SK-N-SH (cell line): ENCODE data around the gene MGAT5. TPM values are rescaled to one million over a fixed set of nuclear protein-coding genes. Genes with fewer than 3 reads are reported as not detected.

Experiments
- CTCF ChIA-PET: fragments of 300-600, 350-600 bp; formaldehyde crosslinking; extraction: SDS; loops from one replicate; lab custom pipeline; 2021; lab: Yijun Ruan, JAX
- POLR2A ChIA-PET: fragments of 350-600 bp; sonication (Branson Sonifier 250); formaldehyde crosslinking; extraction: SDS; loops from one replicate; lab custom pipeline; 2020; ENCODE audit warnings: antibody characterized with exemption, inconsistent platforms; lab: Yijun Ruan, JAX
- DNase-seq: peaks from one replicate; pipeline ENCODE4 v3.0.0; 2012
- H2AFZ ChIP-seq: fragments of 200-600 bp; sonication (generic); 2 replicates; pipeline ENCODE4 v1.8.1; 2016; ENCODE audit warnings: antibody characterized with exemption, mild to moderate bottlenecking, low read depth
- H3F3A ChIP-seq: fragments of 200-600 bp; sonication (generic); replicated peaks from 2 replicates; pipeline ENCODE3; 2016; ENCODE audit warnings: antibody characterized with exemption, mild to moderate bottlenecking; ENCODE audit not compliant: insufficient read depth
- H3K27ac ChIP-seq, 2 experiments: fragments of 200-500 bp in 1 of 2; fragments of 200-600 bp in 1 of 2; sonication (Bioruptor generic) in 1 of 2; sonication (generic), shearing (Covaris generic) in 1 of 2; 2 replicates each; pipeline versions ENCODE4 v1.5.1 to v1.6.1; 2014 to 2016; ENCODE audit warnings: low read depth in 2 of 2, inconsistent platforms in 1 of 2, low read length in 1 of 2, mild to moderate bottlenecking in 1 of 2, mixed read lengths in 1 of 2
- H3K27me3 ChIP-seq: fragments of 200-600 bp; sonication (generic), shearing (Covaris generic); 2 replicates; pipeline ENCODE4 v1.6.1; 2016; ENCODE audit warnings: mixed run types; ENCODE audit not compliant: insufficient read depth
- H3K36me3 ChIP-seq, 2 experiments: fragments of 200-500 bp in 1 of 2; fragments of 200-600 bp in 1 of 2; sonication (Bioruptor generic) in 1 of 2; sonication (generic) in 1 of 2; replicated peaks in 1 of 2; 2 replicates each; pipeline versions ENCODE3 to v1.5.1; 2014 to 2016; ENCODE audit warnings: low read length in 1 of 2, mild to moderate bottlenecking in 1 of 2; ENCODE audit not compliant: insufficient read depth in 2 of 2, control insufficient read depth in 1 of 2
- H3K4me1 ChIP-seq, 2 experiments: fragments of 200-500 bp in 1 of 2; fragments of 200-600 bp in 1 of 2; sonication (Bioruptor generic) in 1 of 2; sonication (generic), shearing (Covaris generic) in 1 of 2; 2 replicates each; pipeline versions ENCODE4 v1.5.1 to v1.6.1; 2014 to 2016; ENCODE audit warnings: low read depth in 1 of 2, low read length in 1 of 2, mixed run types in 1 of 2; ENCODE audit not compliant: insufficient read depth in 2 of 2, control insufficient read depth in 1 of 2
- H3K4me2 ChIP-seq: fragments of 200-600 bp; sonication (generic), shearing (Covaris generic); 2 replicates; pipeline ENCODE4 v1.6.1; 2017; ENCODE audit warnings: mixed run types
- H3K4me3 ChIP-seq, 2 experiments: fragments of 200-500 bp in 1 of 2; fragments of 200-600 bp in 1 of 2; sonication (Bioruptor generic) in 1 of 2; sonication (generic), shearing (Covaris generic) in 1 of 2; 2 replicates each; pipeline versions ENCODE4 v1.5.1 to v1.8.1; 2014 to 2016; ENCODE audit warnings: low read depth in 2 of 2, inconsistent platforms in 1 of 2, low read length in 1 of 2, mild to moderate bottlenecking in 1 of 2, mixed read lengths in 1 of 2, moderate library complexity in 1 of 2
- H3K79me2 ChIP-seq: fragments of 200-600 bp; sonication (generic); 2 replicates; pipeline ENCODE4 v1.8.1; 2017; ENCODE audit warnings: mild to moderate bottlenecking; ENCODE audit not compliant: insufficient read depth
- H3K9ac ChIP-seq: fragments of 200-600 bp; sonication (generic); 2 replicates; pipeline ENCODE4 v1.6.1; 2017; ENCODE audit warnings: mixed run types
- H3K9me2 ChIP-seq: fragments of 200-600 bp; sonication (generic); 2 replicates; pipeline ENCODE4 v1.6.1; 2017; ENCODE audit warnings: mixed run types
- H3K9me3 ChIP-seq: fragments of 200-600 bp; sonication (generic); 2 replicates; pipeline ENCODE4 v1.6.1; 2017; ENCODE audit warnings: mixed run types, mild to moderate bottlenecking, moderate library complexity
- H4K20me1 ChIP-seq: fragments of 200-600 bp; sonication (generic); 2 replicates; pipeline ENCODE4 v1.6.1; 2017; ENCODE audit warnings: mild to moderate bottlenecking, mixed run types; ENCODE audit not compliant: insufficient read depth
- ELF1 ChIP-seq: IDR thresholded peaks from 2 replicates; pipeline ENCODE4 v1.4.0; 2012
- EP300 ChIP-seq, 2 experiments: IDR thresholded peaks; 2 replicates each; pipeline versions ENCODE4 v1.4.0 to v1.6.1; 2012; ENCODE audit warnings: borderline replicate concordance in 1 of 2, low read depth in 1 of 2, low read length in 1 of 2
- FOXM1 ChIP-seq: IDR thresholded peaks from 2 replicates; pipeline ENCODE4 v1.4.0; 2012; ENCODE audit warnings: low read depth, mild to moderate bottlenecking
- GATA2 ChIP-seq: sonication (generic); formaldehyde crosslinking; IDR thresholded peaks from 2 replicates; pipeline ENCODE4 v1.5.0; 2020; ENCODE audit warnings: mild to moderate bottlenecking, missing genetic modification reagents
- JUND ChIP-seq: IDR thresholded peaks from 2 replicates; pipeline ENCODE4 v1.4.0; 2012
- NFIC ChIP-seq: IDR thresholded peaks from 2 replicates; pipeline ENCODE4 v1.4.0; 2012; ENCODE audit warnings: borderline replicate concordance
- NRF1 ChIP-seq: IDR thresholded peaks from 2 replicates; pipeline ENCODE4 v1.6.1; 2012; ENCODE audit warnings: low read depth, mild to moderate bottlenecking, low read length
- PBX3 ChIP-seq: IDR thresholded peaks from 2 replicates; pipeline ENCODE4; 2012
- POLR2AphosphoS5 ChIP-seq: IDR thresholded peaks from 2 replicates; pipeline ENCODE4 v1.6.1; 2012; ENCODE audit warnings: low read depth, low read length
- REST ChIP-seq: IDR thresholded peaks from 2 replicates; pipeline ENCODE4 v1.6.1; 2012; ENCODE audit warnings: mild to moderate bottlenecking, low read depth, low read length, moderate library complexity
- RFX5 ChIP-seq: IDR thresholded peaks from 2 replicates; pipeline ENCODE4 v1.6.1; 2012; ENCODE audit warnings: mild to moderate bottlenecking, improper control_type of control experiment, low read length
- RXRA ChIP-seq: IDR thresholded peaks from 2 replicates; pipeline ENCODE4 v1.4.0; 2012; ENCODE audit warnings: low read depth, mild to moderate bottlenecking, borderline replicate concordance
- SMC3 ChIP-seq: IDR thresholded peaks from 2 replicates; pipeline ENCODE4 v1.6.1; 2012; ENCODE audit warnings: low read depth, low read length, improper control_type of control experiment
- USF2 ChIP-seq: fragments of 150-350 bp; IDR thresholded peaks from 2 replicates; pipeline ENCODE4 v1.6.1; 2017; ENCODE audit warnings: antibody characterized with exemption, low read length, low read depth, borderline replicate concordance
- YY1 ChIP-seq: IDR thresholded peaks from 2 replicates; pipeline ENCODE4 v1.4.0; 2012; ENCODE audit warnings: low read depth, mild to moderate bottlenecking
- WGBS: methylation state at CpG from one replicate; pipeline ENCODE4 v1.1.6; 2017; ENCODE audit warnings: low lambda C conversion rate; 5-methylcytosine and 5-hydroxymethylcytosine counted together
- polyA plus RNA-seq, 3 experiments: library from polyadenylated mRNA; depleted of rRNA; stranded (reverse); fragments of >200 nt; gene quantifications; 2 replicates each; pipeline ENCODE4 v1.2.3, GENCODE V29; 2012
- TF ChIP-seq, protein P1 (sequence below): IDR thresholded peaks from 2 replicates; pipeline ENCODE4 v1.4.0; 2012; ENCODE audit warnings: low read depth

The MGAT5 gene
- polyA plus RNA-seq, 1 of the 3 experiments (the other 2 are of a cell fraction), result 18.2 TPM

GRCh38 chr2:134381141-134381540, 127.3 kb downstream of the MGAT5 start:
- CTCF ChIA-PET, result interaction anchor here (1.0 to 3.1 kb wide), 3 partner anchors 15 to 70 kb away, joined by 3 to 13 read pairs (median 4); no protein-coding TSS in a partner anchor
- Histone ChIP-seq H3K79me2 (no peaks in the 10 kb centered on the region), H3K9me2 (no peaks in the 10 kb centered on the region), H4K20me1 (no peaks in the 10 kb centered on the region), H3K27me3 (no peaks in the 10 kb centered on the region), H3K36me3 (no peaks in the 10 kb centered on the region), H3K4me2 (no peak overlapping the region), H3K27ac (no peak overlapping the region), H3K9me3 (no peaks in the 10 kb centered on the region), H2AFZ (no peak overlapping the region), H3K4me1 (peaks cover 0 to 8% of the 10 kb centered on the region in 2 experiments; a peak in 1 of 4 replicates), H3K9ac (no peak overlapping the region), H3K4me3 (no peak overlapping the region), H3F3A (no peaks in the 10 kb centered on the region)
- TF ChIP-seq GATA2 (CRISPR knock-in tag) (no peak), RXRA (no peak), YY1 (no peak), PBX3 (no peak), NFIC (no peak), SMC3 (no peak), JUND (no peak), NRF1 (no peak)
- TF ChIP-seq, protein P1, sequence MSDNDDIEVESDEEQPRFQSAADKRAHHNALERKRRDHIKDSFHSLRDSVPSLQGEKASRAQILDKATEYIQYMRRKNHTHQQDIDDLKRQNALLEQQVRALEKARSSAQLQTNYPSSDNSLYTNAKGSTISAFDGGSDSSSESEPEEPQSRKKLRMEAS, result no peak
- no peak for DNase-seq
- WGBS, result 100% methylated on average over 1 of the region's 1 CpG
- POLR2A ChIA-PET, result no interaction called here

GRCh38 chr2:134384131-134384530, 130.3 kb downstream of the MGAT5 start:
- TF ChIP-seq POLR2AphosphoS5, result no peak
- no peak for TF ChIP-seq EP300 (IDR thresholded peaks at IDR 0.05; ENCODE audit: borderline replicate concordance in 1 of 2, low read depth in 1 of 2, low read length in 1 of 2)
- no peak for TF ChIP-seq ELF1
- TF ChIP-seq FOXM1, result no peak
- no peak for TF ChIP-seq RFX5
- no peak for TF ChIP-seq REST
- no peak for TF ChIP-seq SMC3
- TF ChIP-seq USF2, result no peak
- Histone ChIP-seq H3F3A (no peaks in the 10 kb centered on the region), H2AFZ (no peak overlapping the region), H3K4me3 (no peak overlapping the region), H3K79me2 (no peaks in the 10 kb centered on the region), H3K9ac (no peak overlapping the region), H3K4me2 (no peak overlapping the region), H3K36me3 (no peaks in the 10 kb centered on the region), H3K4me1 (peaks cover 0 to 8% of the 10 kb centered on the region in 2 experiments; a peak in 1 of 4 replicates), H3K9me2 (no peaks in the 10 kb centered on the region), H4K20me1 (no peaks in the 10 kb centered on the region), H3K9me3 (no peaks in the 10 kb centered on the region), H3K27ac (no peak overlapping the region), H3K27me3 (no peaks in the 10 kb centered on the region)
- DNase-seq, result no peak
- CTCF ChIA-PET, result no interaction called here
- 91% methylated on average over 4 of the region's 4 CpGs for WGBS
- POLR2A ChIA-PET, result no interaction called here
